D341Med (cell line): ENCODE measurements around the gene C1orf122.

Experiments
- DNase-seq: peaks from one replicate; pipeline ENCODE4 v3.0.0; 2012; ENCODE audit warnings: low spot score

Gene C1orf122

GRCh38 chr1:37797750-37798345, 9.7 kb upstream of the C1orf122 start:
- no peak for DNase-seq

DNA sequence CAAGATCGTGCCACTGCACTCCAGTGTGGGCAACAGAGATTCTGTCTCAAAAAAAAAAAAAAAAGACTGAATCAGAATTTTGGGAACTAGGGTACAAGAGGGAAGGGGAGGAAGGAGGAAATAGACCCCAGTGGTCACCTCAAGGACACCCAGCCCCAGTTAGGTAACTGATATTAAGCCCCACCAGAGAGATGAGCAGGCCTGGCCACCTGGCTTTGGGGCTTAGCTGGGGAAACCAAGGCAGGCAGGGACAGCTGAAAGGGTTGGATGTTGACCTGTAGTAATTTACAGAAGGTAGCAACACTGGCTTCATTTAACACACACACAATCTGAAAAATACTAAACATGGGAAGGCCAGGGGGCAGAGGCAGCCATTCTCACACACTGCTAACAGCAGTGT, 5.2 kb upstream of the C1orf122 start:
- DNase-seq, result no peak

DNA sequence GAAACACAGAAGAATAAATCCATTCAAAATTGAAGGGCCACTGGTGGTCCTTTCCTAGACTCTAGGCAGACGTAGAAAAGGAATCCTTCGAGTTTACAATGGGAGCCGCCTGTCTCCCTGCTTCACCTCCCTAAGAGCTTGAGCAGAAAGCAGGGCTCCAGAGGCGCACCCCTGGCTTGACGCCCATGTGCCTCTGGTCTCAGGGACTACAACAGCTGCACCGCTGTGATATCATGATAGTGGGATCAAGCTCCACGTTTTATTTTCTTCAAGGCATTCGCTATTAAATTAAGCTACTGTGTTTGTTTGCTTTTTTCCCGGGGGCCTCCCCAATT, 403 bp upstream of the C1orf122 start:
- DNase-seq, result no peak

GRCh38 chr1:37808369-37809319, 1.1 kb downstream of the C1orf122 start:
- DNase-seq, result peak; percentile 88

GRCh38 chr1:37809942-37810341, 2.4 kb downstream of the C1orf122 start:
- DNase-seq, result no peak

DNA sequence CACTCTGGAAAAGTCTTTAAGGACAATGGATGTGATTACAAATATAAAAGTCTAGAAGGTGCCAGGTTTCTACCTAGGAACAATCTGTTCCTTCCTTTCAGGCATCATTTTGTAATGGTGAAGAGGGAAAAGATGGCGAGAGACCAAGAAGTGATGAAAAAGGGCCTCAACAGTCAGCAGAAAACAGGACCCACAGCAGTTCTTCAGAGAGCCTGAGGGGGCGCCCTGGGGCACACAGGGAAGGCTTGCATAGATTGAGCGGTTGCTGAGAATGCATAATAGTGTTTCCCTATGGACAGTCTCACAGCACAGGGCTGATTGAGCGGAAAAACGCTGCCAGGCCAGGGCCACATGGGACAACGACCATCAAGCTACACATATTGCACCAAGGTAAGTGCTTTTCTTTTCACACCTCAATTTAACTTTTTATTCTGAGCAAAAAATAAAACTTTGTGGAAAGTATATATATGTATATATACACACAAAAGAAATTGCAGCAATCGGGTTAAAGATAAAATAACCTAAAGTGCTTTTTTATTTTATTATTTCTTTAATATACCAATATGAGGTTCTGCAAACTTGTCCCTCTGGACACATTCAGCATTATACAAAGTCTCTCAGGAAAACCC, 3.6 kb downstream of the C1orf122 start:
- peak; percentile 79 for DNase-seq

- DNase-seq, result no peak
These were observed 6.0 kb downstream of the C1orf122 start for GRCh38 chr1:37813529-37814145.

DNA sequence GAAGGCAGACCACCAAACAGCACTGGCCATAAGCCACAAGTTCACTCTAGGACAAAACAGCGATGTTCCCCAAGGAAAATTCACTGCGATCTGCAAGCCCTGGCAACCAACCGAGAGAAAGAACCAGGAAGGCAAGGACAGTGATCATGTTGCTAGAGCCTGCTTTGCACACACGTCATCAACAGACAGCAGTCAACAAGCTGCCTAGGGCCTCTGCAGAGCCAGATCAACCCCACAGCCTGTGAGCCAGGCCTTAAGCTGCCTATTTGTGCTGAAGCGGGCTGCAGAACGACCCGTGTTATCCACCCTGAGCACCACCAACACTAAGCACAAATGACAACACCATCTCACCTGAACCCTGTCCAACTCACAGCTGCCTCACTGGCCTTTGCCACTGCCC, 6.7 kb downstream of the C1orf122 start:
- DNase-seq, result no peak

GRCh38 chr1:37817481-37817880, 9.9 kb downstream of the C1orf122 start:
- no peak for DNase-seq

- DNase-seq, result no peak
These were observed 13.9 kb downstream of the C1orf122 start for GRCh38 chr1:37821481-37821880.

DNA sequence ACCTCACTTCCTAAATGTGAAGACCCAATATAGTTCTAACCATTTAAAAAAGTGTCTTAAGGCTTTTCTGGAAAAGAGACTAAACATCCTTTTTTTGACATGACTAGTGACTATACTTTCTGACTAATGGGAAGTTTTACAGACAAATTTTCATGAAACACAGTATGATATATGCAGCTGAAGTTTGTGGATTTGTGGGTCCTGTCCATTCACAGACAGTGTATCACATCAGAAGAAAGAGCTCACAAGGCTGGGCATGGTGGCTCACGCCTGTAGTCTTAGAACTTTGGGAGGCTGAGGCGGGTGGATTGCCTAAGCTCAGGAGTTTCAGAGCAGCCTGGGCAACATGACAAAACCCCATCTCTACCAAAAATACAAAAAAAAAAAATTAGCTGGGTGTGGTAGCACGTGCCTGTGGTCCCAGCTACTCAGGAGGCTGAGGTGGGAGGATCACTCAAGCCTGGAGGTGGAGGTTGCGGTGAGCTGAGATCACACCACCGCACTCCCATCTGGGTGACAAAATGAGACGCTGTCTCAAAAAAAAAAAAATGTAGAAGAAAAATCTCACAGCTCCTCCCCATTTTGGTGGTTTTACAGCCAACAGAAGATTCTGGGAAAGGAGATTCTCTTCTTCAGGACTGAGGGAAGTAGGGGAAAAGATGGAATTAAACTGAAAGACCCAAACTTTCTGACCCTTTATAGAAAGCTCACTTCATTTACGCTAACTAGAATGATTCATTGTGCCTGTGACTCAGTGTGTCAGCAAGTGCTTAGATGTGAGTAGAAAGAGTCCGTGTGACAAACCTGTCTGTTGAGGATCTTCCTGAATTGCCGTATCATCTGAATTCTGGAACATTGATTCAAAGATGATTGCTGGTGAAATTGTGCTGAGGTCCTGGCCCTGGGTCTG, 15.6 kb downstream of the C1orf122 start:
- DNase-seq, result no peak

DNA sequence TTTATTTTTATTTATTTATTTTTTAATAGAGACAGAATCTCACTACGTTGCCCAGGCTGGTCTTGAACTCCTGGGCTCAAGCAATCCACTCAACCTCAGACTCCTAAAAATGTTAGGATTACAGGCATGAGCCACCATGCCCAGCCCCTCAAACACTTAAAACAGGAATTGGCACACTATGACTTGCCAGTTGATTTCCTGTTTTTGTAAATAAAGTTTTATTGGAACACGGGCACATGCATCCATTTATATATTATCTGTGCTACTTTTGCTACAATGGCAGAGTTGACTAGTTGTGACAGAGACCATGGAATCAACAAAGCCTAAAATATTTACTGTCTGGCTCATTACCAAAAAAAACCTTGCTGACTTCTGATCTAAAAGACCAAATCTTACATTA, 16.4 kb downstream of the C1orf122 start:
- DNase-seq, result no peak

DNA sequence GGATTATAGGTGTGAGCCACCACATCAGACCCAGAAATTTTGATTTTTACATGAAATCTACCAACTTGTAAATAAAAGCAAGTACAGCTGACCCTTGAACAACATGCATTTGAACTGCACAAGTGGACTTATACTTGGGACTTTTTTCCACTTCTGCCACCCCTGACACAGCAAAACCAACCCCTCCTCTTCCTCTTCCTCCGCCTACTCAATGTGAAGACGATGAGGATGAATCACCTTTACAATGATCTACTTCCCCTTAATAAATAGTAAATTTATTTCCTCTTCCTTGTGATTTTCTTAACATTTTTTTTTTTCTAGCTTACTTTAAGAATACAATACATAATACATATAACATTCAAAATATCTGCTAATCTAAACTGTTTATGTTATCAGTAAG, 17.9 kb downstream of the C1orf122 start:
- no peak for DNase-seq

DNA sequence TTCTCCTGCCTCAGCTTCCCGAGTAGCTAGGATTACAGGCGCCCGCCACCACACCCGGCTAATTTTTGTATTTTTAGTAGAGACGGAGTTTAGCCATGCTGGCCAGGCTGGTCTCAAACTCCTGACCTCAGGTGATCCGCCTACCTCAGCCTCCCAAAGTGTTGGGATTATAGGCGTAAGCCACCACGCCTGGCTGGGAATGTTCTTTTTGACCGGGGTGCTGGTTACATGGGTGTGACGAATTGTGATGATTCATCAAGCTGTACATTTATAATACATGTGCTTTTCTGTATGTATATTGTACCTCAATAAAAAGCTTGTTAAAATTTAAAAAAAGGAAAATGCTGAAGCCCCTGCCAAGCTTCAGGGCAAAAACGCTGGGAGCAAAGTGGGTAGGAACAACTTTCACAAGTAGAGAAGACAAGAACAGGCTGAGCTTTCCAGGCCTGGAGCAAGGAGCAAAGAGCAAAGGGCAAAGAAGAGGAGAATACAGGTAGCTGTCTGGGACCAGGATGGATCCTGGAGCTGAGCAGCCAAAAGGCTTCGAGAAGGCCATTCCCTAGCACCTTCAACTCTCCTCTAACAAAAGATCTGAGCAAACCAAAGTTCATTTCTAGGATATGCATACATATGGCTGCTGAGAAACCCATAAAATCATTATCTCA, 21.0 kb downstream of the C1orf122 start:
- DNase-seq, result no peak

DNA sequence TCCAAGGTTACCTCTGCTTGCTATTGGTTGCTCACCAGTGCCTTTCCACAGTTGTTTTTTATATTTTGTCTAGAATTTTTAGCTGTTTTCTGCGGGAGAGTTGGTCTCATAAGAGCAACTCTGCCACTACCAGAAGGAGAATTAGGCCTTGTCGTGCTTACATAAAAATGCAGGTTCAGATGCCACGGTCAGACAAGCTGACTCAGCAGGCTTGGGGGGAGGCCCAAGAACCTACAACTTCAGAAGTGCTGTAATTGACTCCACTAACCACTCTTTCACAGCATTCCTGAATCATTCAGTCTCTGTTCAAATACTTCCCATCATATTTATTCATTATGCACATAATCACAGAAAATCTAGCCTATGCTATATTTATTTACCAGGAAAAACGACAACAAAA, 23.5 kb downstream of the C1orf122 start:
- no peak for DNase-seq

- DNase-seq, result no peak
These were observed 24.2 kb downstream of the C1orf122 start for GRCh38 chr1:37831809-37832208.

- DNase-seq, result no peak
These were observed 29.2 kb downstream of the C1orf122 start for GRCh38 chr1:37836788-37837187.

- no peak for DNase-seq
These were observed 32.1 kb downstream of the C1orf122 start for GRCh38 chr1:37839676-37840075.

- DNase-seq, result no peak
These were observed 33.1 kb downstream of the C1orf122 start for GRCh38 chr1:37840711-37841110.

- no peak for DNase-seq
These were observed 34.1 kb downstream of the C1orf122 start for GRCh38 chr1:37841652-37842051.

GRCh38 chr1:37844536-37844935, 36.9 kb downstream of the C1orf122 start:
- DNase-seq, result no peak
